ENCODE data around the gene BCL10.

The BCL10 gene

DNA sequence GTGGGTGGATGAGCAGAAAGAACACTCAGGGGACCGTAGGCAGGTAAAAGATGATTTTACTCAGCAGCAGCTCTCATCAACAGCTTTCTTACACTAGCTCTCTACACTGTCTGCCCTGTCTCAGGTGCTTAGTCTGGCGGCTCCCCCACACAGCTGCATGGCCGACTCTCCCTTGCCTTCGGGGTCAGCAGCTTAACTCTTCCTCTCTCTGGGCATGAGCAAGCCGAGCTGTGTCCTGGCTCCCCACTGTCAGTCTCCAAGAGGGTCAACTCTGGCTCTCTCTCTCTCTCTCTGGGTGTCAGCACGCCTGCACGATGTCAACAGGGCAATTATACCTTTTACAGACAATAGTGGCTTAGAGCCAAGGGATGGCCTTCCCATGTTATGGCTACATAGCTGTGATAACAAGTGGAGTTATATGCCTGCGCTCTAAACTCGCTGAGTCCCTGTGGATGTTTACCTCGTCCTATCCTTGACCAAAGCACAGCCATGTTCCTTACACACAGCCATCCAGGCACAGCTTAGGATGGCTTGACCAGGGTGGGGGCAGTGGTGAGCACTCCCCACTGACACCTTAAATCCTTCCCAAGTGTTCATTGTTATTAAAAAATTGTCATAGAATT, 3.1 kb upstream of the BCL10 start:
- TF ChIP-seq, protein P1, sequence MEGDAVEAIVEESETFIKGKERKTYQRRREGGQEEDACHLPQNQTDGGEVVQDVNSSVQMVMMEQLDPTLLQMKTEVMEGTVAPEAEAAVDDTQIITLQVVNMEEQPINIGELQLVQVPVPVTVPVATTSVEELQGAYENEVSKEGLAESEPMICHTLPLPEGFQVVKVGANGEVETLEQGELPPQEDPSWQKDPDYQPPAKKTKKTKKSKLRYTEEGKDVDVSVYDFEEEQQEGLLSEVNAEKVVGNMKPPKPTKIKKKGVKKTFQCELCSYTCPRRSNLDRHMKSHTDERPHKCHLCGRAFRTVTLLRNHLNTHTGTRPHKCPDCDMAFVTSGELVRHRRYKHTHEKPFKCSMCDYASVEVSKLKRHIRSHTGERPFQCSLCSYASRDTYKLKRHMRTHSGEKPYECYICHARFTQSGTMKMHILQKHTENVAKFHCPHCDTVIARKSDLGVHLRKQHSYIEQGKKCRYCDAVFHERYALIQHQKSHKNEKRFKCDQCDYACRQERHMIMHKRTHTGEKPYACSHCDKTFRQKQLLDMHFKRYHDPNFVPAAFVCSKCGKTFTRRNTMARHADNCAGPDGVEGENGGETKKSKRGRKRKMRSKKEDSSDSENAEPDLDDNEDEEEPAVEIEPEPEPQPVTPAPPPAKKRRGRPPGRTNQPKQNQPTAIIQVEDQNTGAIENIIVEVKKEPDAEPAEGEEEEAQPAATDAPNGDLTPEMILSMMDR (IDR thresholded peaks at IDR 0.05; ENCODE audit: low read depth, low read length, missing control alignments) = no peak
- Histone ChIP-seq H3K4me3 (ENCODE audit: low read depth, low read length) (no peak overlapping the region), H3K27me3 (replicated peaks) (no peaks in the 10 kb centered on the region), H3K27ac (peak overlapping the region; percentile 67), H3K36me3 (replicated peaks) (no peaks in the 10 kb centered on the region)
- no peak for DNase-seq
- in situ Hi-C loops (cut with HindIII; ENCODE audit: low pct_ligation_motif_present, low sequenced_read_pairs) = no loop called here

DNA sequence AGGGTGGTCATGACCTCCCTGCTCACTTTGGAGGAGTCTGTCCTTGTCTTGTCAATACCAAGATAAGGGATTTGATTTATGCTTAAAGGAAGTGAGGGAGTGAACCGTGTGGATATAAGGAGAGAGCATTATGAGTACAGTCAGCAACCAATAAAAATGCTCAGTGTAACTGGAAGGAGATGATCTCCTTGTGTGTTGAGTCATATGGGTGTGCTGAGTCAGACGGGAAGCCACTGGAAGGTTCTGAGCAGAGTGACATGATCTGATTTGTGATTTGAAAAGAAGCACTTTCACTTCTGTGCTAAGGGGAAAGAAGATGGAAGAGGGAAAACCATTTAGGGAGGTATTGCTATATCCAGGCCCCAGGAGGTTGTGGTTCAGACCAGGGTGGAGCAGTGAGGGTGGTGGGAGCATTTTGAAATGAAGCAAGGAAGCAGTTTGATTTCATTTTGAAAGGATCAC, 2.5 kb upstream of the BCL10 start:
- Histone ChIP-seq H3K4me3 (ENCODE audit: low read depth, low read length) (peak overlapping the region; percentile 35), H3K36me3 (replicated peaks) (no peaks in the 10 kb centered on the region), H3K27ac (peak overlapping the region; percentile 67), H3K27me3 (replicated peaks) (no peaks in the 10 kb centered on the region)
- DNase-seq = peak; percentile 94
- in situ Hi-C loops (cut with HindIII; ENCODE audit: low pct_ligation_motif_present, low sequenced_read_pairs) = no loop called here
- TF ChIP-seq, protein P1 (IDR thresholded peaks at IDR 0.05; ENCODE audit: low read depth, low read length, missing control alignments) = no peak

DNA sequence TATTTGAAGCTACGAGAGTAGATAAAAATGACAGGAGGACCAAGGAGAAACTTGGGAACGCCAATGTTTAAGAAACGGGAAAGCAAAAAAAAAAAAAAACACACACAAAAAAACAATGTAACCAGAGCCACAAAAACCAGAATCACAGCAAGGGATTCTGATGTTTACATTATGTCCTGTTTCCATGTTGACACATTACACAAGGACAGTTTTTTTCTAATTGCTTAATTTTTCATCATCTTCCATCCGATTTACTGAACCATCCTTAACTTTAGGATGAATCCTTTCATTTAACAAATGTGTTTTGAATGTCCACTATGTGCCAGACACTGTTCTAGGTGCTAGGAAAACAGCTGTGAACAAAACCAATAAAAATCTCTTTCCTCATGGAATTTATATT, 1.4 kb upstream of the BCL10 start:
- H3K27me3 ChIP-seq (replicated peaks) = no peaks in the 10 kb centered on the region
- TF ChIP-seq, protein P1 (IDR thresholded peaks at IDR 0.05; ENCODE audit: low read depth, low read length, missing control alignments) = no peak
- no peaks in the 10 kb centered on the region for H3K36me3 ChIP-seq (replicated peaks)
- no peak overlapping the region for H3K27ac ChIP-seq
- in situ Hi-C loops (cut with HindIII; ENCODE audit: low pct_ligation_motif_present, low sequenced_read_pairs) = no loop called here
- H3K4me3 ChIP-seq (ENCODE audit: low read depth, low read length) = no peak overlapping the region
- DNase-seq = no peak

DNA sequence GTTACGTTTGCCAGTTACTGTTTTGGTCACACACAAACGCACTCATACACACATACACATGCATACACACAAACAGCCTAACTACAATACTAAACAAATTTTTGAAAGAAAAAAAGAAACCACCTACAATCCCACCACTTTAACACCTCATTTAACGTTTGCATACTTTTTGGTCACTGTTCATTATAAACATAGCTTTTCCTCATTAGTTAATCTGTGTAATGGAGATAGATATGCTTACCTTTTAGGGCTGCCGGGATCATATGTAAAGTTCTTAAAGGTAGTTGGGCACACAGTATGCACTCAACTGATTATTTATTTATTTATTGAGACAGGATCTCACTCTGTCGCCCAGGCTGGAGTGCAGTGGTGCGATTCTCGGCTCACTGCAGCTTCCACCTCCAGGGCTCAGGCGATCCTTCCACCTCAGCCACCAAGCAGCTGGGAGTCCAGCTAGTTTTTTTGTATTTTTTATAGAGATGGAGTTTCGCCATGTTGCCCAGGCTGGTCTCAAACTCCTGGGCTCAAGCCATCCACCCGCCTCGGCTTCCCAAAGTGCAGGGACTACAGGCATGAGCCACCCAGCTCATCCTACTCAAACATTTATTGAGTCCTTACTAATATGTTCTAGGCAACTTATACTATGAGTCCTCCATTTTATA, 677 bp upstream of the BCL10 start:
- TF ChIP-seq, protein P1 (IDR thresholded peaks at IDR 0.05; ENCODE audit: low read depth, low read length, missing control alignments) = no peak
- Histone ChIP-seq H3K4me3 (ENCODE audit: low read depth, low read length) (peak overlapping the region; percentile 94), H3K36me3 (replicated peaks) (no peaks in the 10 kb centered on the region), H3K27ac (peak overlapping the region; percentile 92), H3K27me3 (replicated peaks) (no peaks in the 10 kb centered on the region)
- in situ Hi-C loops (cut with HindIII; ENCODE audit: low pct_ligation_motif_present, low sequenced_read_pairs) = no loop called here
- DNase-seq = no peak

DNA sequence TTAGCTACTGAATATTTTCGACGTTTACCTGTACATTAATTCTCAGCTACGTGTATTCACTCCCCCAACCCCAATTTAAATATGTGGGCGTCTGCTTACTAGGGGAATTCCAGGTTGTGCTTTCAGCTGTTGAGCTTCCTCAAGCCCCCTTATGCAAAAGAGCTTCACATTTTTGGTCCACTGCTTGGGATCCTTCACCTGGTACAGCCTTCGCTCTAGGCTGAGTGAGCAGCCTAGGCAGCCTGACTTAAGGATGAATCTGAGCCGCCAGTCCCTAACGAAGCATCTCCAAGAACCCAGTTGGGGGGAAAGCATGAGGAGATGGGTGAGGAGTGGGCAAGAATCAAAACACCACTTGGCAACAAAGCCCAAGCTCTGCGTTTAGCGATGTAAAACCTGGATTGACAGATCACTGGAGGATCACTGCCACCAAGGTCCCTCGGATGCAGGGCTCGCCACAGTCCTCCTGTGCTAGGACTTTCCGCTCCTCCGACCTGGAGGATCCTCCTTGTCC, 674 bp downstream of the BCL10 start:
- Histone ChIP-seq H3K36me3 (replicated peaks) (peaks cover 3% of the 10 kb centered on the region), H3K27ac (peak overlapping the region; percentile 92), H3K27me3 (replicated peaks) (no peaks in the 10 kb centered on the region), H3K4me3 (ENCODE audit: low read depth, low read length) (peak overlapping the region; percentile 94)
- in situ Hi-C loops (cut with HindIII; ENCODE audit: low pct_ligation_motif_present, low sequenced_read_pairs) = no loop called here
- TF ChIP-seq, protein P1 (IDR thresholded peaks at IDR 0.05; ENCODE audit: low read depth, low read length, missing control alignments) = no peak
- DNase-seq = no peak
